ENCODE results near the gene PLXNA2. TPM values are rescaled to one million over a fixed set of nuclear protein-coding genes. Genes with fewer than 3 reads are reported as not detected.

The PLXNA2 gene
- total and polyA plus RNA-seq, 2 donors (not counting 1 experiment from before 2014, with no cell fraction given) = 0.31 to 1.2 TPM

GRCh38 chr1:208161656-208162375 is 82.4 kb downstream of the PLXNA2 start:
- H3K9me3 Mint-ChIP-seq (ENCODE audit: insufficient read depth) = no peaks in the 10 kb centered on the region
- Histone ChIP-seq H3K36me3 (replicated peaks in 1 of 2; ENCODE audit: control extremely low read depth in 1 of 2, control insufficient read depth in 1 of 2, extremely low read depth in 1 of 2, insufficient read depth in 2 of 2, low read length in 1 of 2) (no peaks in the 10 kb centered on the region), H3K79me2 (ENCODE audit: control insufficient read depth, insufficient read depth, low read length) (no peaks in the 10 kb centered on the region), H3K27ac (ENCODE audit: low read length in 2 of 2) (no peak overlapping the region), H3K4me1 (ENCODE audit: control insufficient read depth in 2 of 2, insufficient read depth in 2 of 2, low read length in 2 of 2) (no peaks in the 10 kb centered on the region), H3K9ac (ENCODE audit: low read length) (no peak overlapping the region), H3K4me2 (replicated peaks; ENCODE audit: low read depth, low read length, poor library complexity, severe bottlenecking) (no peak overlapping the region), H3K9me3 (ENCODE audit: control extremely low read depth in 1 of 3, control insufficient read depth in 2 of 3, insufficient read depth in 1 of 3, low read length in 2 of 3) (no peaks in the 10 kb centered on the region), H2AFZ (ENCODE audit: insufficient read depth, low read depth, low read length, poor library complexity, severe bottlenecking) (no peak overlapping the region), H3K4me3 (ENCODE audit: control extremely low read depth in 1 of 5, extremely low read depth in 1 of 5, insufficient read depth in 1 of 5, low read depth in 2 of 5, low read length in 4 of 5) (no peak overlapping the region), H3K27me3 (replicated peaks in 1 of 4; ENCODE audit: control extremely low read depth in 1 of 4, control insufficient read depth in 3 of 4, insufficient read depth in 4 of 4, low read length in 3 of 4) (no peaks in the 10 kb centered on the region), H4K20me1 (ENCODE audit: control insufficient read depth, insufficient read depth, low read length, poor library complexity, severe bottlenecking) (no peaks in the 10 kb centered on the region)
- WGBS (ENCODE audit: insufficient coverage) = 94% methylated on average over 5 of the region's 6 CpGs
- no peak overlapping the region for H3K27ac Mint-ChIP-seq
- CTCF ChIA-PET = no interaction called here
- ATAC-seq (ENCODE audit: low read depth) = no peak
- H3K4me1 Mint-ChIP-seq = peaks cover 3% of the 10 kb centered on the region
- H3K4me3 Mint-ChIP-seq = no peak overlapping the region
- DNase-seq = no peak
- POLR2A ChIA-PET = no interaction called here
- H3K27me3 Mint-ChIP-seq = peaks cover 36% of the 10 kb centered on the region
- intact Hi-C loops (cut with micrococcal nuclease) = no loop called here
- TF ChIP-seq CTCF (IDR thresholded peaks at IDR 0.05) = no peak
- no peak for TF ChIP-seq EZH2 (IDR thresholded peaks at IDR 0.05; ENCODE audit: borderline replicate concordance, insufficient read depth, low read depth, low read length, poor library complexity, severe bottlenecking)

- no peak overlapping the region for H2AFZ ChIP-seq (ENCODE audit: insufficient read depth, low read depth, low read length, poor library complexity, severe bottlenecking)
- Mint-ChIP-seq H3K4me1 (no peaks in the 10 kb centered on the region), H3K4me3 (no peak overlapping the region), H3K27me3 (peaks cover 36% of the 10 kb centered on the region), H3K27ac (no peak overlapping the region), H3K9me3 (ENCODE audit: insufficient read depth) (no peaks in the 10 kb centered on the region)
- H3K4me2 ChIP-seq (replicated peaks; ENCODE audit: low read depth, low read length, poor library complexity, severe bottlenecking) = no peak overlapping the region
- no peaks in the 10 kb centered on the region for H3K9me3 ChIP-seq (ENCODE audit: control extremely low read depth in 1 of 3, control insufficient read depth in 2 of 3, insufficient read depth in 1 of 3, low read length in 2 of 3)
- H3K27ac ChIP-seq (ENCODE audit: low read length in 2 of 2) = no peak overlapping the region
- no peak for TF ChIP-seq CTCF (IDR thresholded peaks at IDR 0.05)
- TF ChIP-seq EZH2 (IDR thresholded peaks at IDR 0.05; ENCODE audit: borderline replicate concordance, insufficient read depth, low read depth, low read length, poor library complexity, severe bottlenecking) = no peak
- ATAC-seq (ENCODE audit: low read depth) = no peak
- no peaks in the 10 kb centered on the region for H3K27me3 ChIP-seq (replicated peaks in 1 of 4; ENCODE audit: control extremely low read depth in 1 of 4, control insufficient read depth in 3 of 4, insufficient read depth in 4 of 4, low read length in 3 of 4)
- H3K9ac ChIP-seq (ENCODE audit: low read length) = no peak overlapping the region
- no CpG with 5 or more reads among the region's 1 CpG for WGBS (ENCODE audit: insufficient coverage)
- POLR2A ChIA-PET = no interaction called here
- intact Hi-C loops (cut with micrococcal nuclease) = no loop called here
- no peaks in the 10 kb centered on the region for H3K36me3 ChIP-seq (replicated peaks in 1 of 2; ENCODE audit: control extremely low read depth in 1 of 2, control insufficient read depth in 1 of 2, extremely low read depth in 1 of 2, insufficient read depth in 2 of 2, low read length in 1 of 2)
- no peak for DNase-seq
- CTCF ChIA-PET = no interaction called here
- no peaks in the 10 kb centered on the region for H3K79me2 ChIP-seq (ENCODE audit: control insufficient read depth, insufficient read depth, low read length)
- H3K4me1 ChIP-seq (ENCODE audit: control insufficient read depth in 2 of 2, insufficient read depth in 2 of 2, low read length in 2 of 2) = no peaks in the 10 kb centered on the region
- no peaks in the 10 kb centered on the region for H4K20me1 ChIP-seq (ENCODE audit: control insufficient read depth, insufficient read depth, low read length, poor library complexity, severe bottlenecking)
- H3K4me3 ChIP-seq (ENCODE audit: control extremely low read depth in 1 of 5, extremely low read depth in 1 of 5, insufficient read depth in 1 of 5, low read depth in 2 of 5, low read length in 4 of 5) = no peak overlapping the region
Observed at GRCh38 chr1:208161005-208161404, 83.2 kb downstream of the PLXNA2 start.
